Parathyroid adenoma (tissue), 2 donors: ENCODE measurements around the gene GCC1.

Experiments
- H2AFZ ChIP-seq: fragments of 300-600 bp; sonication (generic); one replicate; pipeline ENCODE4 v1.7.0; 2017; ENCODE audit warnings: antibody characterized with exemption, mild to moderate bottlenecking
- H3K27ac ChIP-seq: fragments of 300-600 bp; sonication (generic); one replicate; pipeline ENCODE4 v1.7.0; 2017
- H3K27me3 ChIP-seq: fragments of 300-600 bp; sonication (generic); one replicate; pipeline ENCODE4 v1.7.0; 2017; ENCODE audit warnings: low read length; ENCODE audit not compliant: control insufficient read depth, insufficient read depth
- H3K36me3 ChIP-seq: fragments of 300-600 bp; sonication (generic); one replicate; pipeline ENCODE4 v1.7.0; 2017; ENCODE audit warnings: low read length; ENCODE audit not compliant: control insufficient read depth, insufficient read depth
- H3K4me1 ChIP-seq: fragments of 300-600 bp; sonication (generic); one replicate; pipeline ENCODE4 v1.7.0; 2017; ENCODE audit warnings: control low read depth
- H3K4me2 ChIP-seq: fragments of 300-600 bp; sonication (generic); one replicate; pipeline ENCODE4 v1.7.0; 2017; ENCODE audit warnings: low read length
- H3K4me3 ChIP-seq: fragments of 300-600 bp; sonication (generic); one replicate; pipeline ENCODE4 v1.7.0; 2017; ENCODE audit warnings: low read depth, low read length
- H3K79me2 ChIP-seq: fragments of 300-600 bp; sonication (generic); one replicate; pipeline ENCODE4 v1.7.0; 2017; ENCODE audit warnings: control low read depth
- H3K9ac ChIP-seq: fragments of 300-600 bp; sonication (generic); one replicate; pipeline ENCODE4 v1.7.0; 2017; ENCODE audit warnings: mild to moderate bottlenecking
- H3K9me3 ChIP-seq: fragments of 300-600 bp; sonication (generic); one replicate; pipeline ENCODE4 v1.7.0; 2017; ENCODE audit warnings: low read length; ENCODE audit not compliant: control insufficient read depth
- TF ChIP-seq, protein P1 (sequence below): fragments of 300-600 bp; sonication (generic); IDR thresholded peaks from one replicate; pipeline ENCODE4 v1.7.0; 2017; ENCODE audit warnings: antibody characterized with exemption, mild to moderate bottlenecking
- donor health status: primary hyperparathyroidism.

GCC1 gene

GRCh38 chr7:127591591-127591990 is 6.2 kb upstream of the GCC1 start:
- no peak overlapping the region for H3K9ac ChIP-seq
- no peaks in the 10 kb centered on the region for H3K27me3 ChIP-seq
- no peak overlapping the region for H2AFZ ChIP-seq
- peaks cover 3% of the 10 kb centered on the region for H3K4me1 ChIP-seq
- no peaks in the 10 kb centered on the region for H3K79me2 ChIP-seq
- no peak overlapping the region for H3K4me3 ChIP-seq
- no peaks in the 10 kb centered on the region for H3K36me3 ChIP-seq
- no peak overlapping the region for H3K4me2 ChIP-seq
- H3K9me3 ChIP-seq = no peaks in the 10 kb centered on the region
- no peak overlapping the region for H3K27ac ChIP-seq
- TF ChIP-seq, protein P1, sequence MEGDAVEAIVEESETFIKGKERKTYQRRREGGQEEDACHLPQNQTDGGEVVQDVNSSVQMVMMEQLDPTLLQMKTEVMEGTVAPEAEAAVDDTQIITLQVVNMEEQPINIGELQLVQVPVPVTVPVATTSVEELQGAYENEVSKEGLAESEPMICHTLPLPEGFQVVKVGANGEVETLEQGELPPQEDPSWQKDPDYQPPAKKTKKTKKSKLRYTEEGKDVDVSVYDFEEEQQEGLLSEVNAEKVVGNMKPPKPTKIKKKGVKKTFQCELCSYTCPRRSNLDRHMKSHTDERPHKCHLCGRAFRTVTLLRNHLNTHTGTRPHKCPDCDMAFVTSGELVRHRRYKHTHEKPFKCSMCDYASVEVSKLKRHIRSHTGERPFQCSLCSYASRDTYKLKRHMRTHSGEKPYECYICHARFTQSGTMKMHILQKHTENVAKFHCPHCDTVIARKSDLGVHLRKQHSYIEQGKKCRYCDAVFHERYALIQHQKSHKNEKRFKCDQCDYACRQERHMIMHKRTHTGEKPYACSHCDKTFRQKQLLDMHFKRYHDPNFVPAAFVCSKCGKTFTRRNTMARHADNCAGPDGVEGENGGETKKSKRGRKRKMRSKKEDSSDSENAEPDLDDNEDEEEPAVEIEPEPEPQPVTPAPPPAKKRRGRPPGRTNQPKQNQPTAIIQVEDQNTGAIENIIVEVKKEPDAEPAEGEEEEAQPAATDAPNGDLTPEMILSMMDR = no peak

DNA sequence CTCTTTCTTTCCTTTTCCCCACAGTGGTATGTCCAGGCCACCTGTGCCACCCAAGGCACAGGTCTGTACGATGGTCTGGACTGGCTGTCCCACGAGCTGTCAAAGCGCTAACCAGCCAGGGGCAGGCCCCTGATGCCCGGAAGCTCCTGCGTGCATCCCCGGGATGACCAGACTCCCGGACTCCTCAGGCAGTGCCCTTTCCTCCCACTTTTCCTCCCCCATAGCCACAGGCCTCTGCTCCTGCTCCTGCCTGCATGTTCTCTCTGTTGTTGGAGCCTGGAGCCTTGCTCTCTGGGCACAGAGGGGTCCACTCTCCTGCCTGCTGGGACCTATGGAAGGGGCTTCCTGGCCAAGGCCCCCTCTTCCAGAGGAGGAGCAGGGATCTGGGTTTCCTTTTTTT is 5.8 kb upstream of the GCC1 start:
- Histone ChIP-seq H2AFZ (no peak overlapping the region), H3K9me3 (no peaks in the 10 kb centered on the region), H3K27me3 (no peaks in the 10 kb centered on the region), H3K4me2 (no peak overlapping the region), H3K4me3 (no peak overlapping the region), H3K27ac (no peak overlapping the region), H3K9ac (no peak overlapping the region), H3K79me2 (no peaks in the 10 kb centered on the region), H3K36me3 (no peaks in the 10 kb centered on the region), H3K4me1 (peaks cover 3% of the 10 kb centered on the region)
- TF ChIP-seq, protein P1 = no peak

DNA sequence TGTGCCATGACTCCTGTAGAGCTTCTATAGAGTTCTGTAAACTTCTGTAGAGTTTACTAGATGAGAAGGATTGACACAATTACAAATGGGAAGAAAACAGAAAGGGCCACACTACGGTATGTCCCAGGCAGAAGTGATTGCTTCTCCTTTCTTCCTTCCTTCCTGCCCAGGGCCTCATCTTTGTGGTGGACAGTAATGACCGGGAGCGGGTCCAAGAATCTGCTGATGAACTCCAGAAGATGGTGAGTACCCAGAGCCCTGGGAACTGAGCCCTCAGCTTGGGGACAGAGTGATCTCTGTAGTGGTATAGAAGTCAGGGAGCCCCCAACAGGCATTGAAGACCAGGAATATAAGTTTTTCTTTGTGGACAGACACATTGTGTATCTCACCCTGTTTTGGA is 4.5 kb upstream of the GCC1 start:
- Histone ChIP-seq H3K4me2 (no peak overlapping the region), H3K27me3 (no peaks in the 10 kb centered on the region), H3K27ac (no peak overlapping the region), H3K79me2 (peaks cover 6% of the 10 kb centered on the region), H3K9ac (no peak overlapping the region), H3K9me3 (no peaks in the 10 kb centered on the region), H3K4me3 (no peak overlapping the region), H3K36me3 (no peaks in the 10 kb centered on the region), H3K4me1 (peaks cover 3% of the 10 kb centered on the region), H2AFZ (no peak overlapping the region)
- TF ChIP-seq, protein P1 = no peak

- Histone ChIP-seq H3K4me1 (peaks cover 6% of the 10 kb centered on the region), H3K9ac (peak overlapping the region; percentile 96), H3K4me3 (peak overlapping the region; percentile 84), H3K4me2 (peak overlapping the region; percentile 97), H3K9me3 (no peaks in the 10 kb centered on the region), H2AFZ (peak overlapping the region; percentile 99), H3K27ac (peak overlapping the region; percentile 88), H3K36me3 (no peaks in the 10 kb centered on the region), H3K27me3 (no peaks in the 10 kb centered on the region), H3K79me2 (peaks cover 14% of the 10 kb centered on the region)
- TF ChIP-seq, protein P1 = peak; percentile 59
Measured at GRCh38 chr7:127588697-127589482, 3.5 kb upstream of the GCC1 start.
